SHP77 (cell line): ENCODE results near the gene CYP4F3.
"Not testable (repeated sequence)": the region's sequence is repeated elsewhere in the genome, so short reads cannot be mapped to it uniquely, and the experiment has no call there.

ENCODE experiments used
- DNase-seq, 2 experiments: peaks; one replicate each; lab custom pipeline; 2025; lab: John Stamatoyannopoulos, UW

The CYP4F3 gene

DNA sequence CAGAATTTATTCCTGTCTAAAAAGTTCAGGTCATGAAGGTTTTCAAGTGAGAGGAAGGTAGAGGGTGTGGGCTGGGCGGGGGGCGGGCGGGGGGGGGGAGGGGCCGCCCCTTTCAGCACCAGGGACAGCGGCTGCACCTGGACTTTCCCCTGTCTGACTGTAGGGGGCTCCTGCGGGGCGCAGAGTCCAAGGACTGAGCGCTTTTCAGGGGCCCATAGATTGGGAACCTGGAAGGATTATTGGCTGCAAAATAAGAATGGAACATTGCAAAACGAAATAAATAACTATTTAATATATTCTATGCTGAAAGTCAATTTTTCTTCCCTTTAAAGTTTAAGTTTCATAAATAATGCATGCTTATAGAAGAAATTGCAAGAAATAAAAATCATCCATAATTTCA is 8.9 kb upstream of the CYP4F3 start:
- DNase-seq, result peak; percentile 20 to 25

DNA sequence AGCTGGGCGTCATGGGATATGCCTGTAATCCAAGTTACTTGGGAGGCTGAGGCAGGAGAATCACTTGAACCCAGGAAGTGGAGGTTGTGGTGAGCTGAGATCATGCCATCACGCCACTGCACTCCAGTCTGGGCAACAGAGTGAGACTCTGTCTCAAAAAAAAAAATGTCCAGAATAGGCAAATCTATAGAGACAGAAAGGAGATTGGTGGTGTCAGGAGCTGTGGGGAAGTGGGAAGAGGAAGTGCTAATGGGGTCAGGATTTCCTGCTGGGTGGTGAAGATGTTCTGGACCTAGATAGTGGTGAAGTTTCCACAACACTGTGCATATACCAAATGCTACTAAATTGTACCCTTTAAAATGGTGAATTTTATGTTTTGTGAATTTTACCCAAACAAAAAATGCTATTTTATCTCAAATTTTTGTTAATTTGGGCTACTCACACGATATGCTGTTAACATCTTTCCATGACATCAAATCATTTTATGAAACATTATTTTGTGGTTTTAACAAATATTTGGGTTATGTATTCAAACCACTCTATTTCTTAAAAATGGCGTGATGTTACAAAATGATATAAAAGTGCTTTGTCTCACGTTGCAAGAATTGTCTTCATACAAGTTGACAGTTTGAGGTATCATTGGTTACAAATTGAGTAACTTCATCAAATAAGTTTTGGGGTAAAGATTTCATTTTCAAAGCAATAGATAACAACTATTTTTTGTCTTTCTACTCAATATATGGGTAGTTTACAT is 7.4 kb upstream of the CYP4F3 start:
- no peak for DNase-seq

DNA sequence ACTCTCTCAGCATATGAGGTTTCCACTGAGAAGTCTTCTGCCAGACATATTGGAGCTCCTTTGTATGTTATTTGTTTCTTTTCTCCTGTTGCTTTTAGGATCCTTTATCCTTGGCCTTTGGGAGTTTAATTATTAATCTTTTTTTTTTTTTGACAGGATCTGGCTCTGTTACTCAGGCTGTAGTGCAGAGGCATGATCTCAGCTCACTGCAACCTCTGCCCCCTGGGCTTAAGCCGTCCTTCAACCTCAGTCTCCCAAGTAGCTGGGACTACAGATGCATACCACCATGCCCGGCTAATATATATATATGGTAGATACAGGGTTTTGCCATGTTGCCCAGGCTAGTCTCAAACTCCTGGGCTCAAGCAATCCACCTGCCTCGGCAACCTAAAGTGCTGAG is 6.6 kb upstream of the CYP4F3 start:
- no peak for DNase-seq

DNA sequence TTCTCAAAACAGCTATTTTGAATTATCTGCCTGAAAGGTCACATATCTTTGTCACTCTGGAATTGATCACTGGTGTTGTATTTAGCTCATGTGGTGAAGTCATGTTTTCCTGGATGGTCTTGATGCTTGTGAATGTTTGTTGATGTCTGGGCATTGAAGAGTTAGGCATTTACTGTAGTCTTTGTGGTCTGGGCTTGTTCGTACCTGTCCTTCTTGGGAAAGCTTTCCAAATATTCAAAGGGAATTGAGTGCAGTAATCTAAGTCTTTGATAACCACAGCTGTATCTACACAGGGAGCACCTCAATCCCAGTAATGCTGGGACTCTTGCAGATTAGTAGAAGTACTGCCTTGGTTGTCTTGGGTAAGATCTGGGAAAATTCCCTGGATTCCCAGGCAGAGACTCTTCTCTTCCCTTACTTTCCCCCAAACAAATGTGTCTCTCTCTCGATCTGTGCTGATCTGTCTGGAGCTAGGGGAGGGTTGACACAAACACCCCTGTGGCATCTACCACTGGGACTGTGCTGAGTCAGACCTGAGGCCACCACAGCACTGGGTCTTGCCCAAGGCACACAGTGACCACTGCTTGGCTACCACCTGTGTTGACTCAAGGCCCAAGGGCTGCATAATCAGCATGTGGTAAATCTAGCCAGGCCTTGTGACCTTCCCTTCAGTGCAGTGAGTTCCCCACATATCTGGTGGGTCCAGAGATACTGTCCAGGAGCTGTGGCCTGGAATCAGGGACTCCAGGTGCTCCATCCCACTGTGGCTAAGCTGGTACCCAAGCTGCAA is 5.5 kb upstream of the CYP4F3 start:
- DNase-seq, result no peak

DNA sequence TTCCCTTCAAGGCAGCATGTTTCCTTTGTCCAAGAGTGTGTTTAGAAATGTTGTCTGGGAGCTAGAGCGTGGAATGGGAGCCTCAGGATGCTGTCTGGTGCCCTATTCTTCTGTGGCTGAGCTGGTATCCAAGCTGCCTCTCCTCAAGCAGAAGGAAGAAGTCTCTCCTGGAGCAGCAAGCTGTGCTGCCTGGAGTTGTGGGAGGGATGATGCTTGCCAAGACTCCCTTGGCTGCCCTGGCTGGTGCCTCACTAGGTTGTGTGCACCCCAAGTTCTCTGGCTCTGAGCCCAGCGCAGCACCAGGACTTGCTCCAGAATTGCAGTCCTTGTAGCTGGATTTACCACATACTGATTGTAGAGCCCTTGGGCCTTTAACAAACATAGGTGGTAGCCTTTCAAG is 4.7 kb upstream of the CYP4F3 start:
- no peak for DNase-seq

DNA sequence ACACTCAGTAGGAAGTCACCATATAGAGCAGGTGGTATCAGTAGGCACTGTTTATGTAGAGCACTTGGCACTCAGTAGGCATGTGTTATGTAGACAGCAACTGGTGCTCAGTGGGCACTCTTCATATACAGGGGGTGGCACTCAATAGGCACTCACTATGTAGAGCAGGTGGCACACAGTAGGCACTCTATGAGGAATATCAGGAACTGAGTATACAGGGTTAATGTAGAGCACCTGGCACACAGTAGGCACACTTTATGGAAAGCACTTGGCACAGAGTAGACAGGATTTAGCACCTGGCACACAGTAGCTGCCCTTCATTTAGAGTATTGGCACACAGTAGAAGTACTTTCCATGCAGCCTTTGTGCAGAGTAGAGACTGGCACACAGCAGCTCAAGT is 1.1 kb upstream of the CYP4F3 start:
- no peak for DNase-seq

DNA sequence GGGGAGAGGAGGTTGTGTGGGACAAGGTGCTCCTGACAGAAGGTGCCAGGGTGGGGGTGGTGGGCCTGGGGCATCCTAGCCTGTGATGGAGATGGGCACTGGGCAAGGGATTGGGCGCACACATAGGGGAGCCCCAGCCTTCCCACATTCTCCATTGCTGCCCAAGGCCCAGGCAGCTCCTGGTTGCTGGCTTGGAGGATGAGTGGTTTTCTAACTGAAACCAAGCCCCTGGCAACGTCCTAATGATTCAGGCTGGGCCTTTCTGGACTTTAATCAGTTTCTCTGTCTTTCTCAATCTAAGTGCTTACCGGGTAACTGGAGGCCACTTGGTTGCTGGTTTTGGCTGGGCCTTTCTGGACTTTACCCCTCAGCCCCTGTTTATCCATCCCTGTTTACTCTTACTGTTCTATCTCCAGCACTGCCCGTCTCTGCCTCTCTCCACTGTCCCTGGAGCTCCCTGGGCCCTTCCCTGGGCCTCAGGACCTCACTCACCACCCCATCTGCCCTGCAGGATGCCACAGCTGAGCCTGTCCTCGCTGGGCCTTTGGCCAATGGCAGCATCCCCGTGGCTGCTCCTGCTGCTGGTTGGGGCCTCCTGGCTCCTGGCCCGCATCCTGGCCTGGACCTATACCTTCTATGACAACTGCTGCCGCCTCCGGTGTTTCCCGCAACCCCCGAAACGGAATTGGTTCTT is 354 bp downstream of the CYP4F3 start:
- DNase-seq, result no peak

DNA sequence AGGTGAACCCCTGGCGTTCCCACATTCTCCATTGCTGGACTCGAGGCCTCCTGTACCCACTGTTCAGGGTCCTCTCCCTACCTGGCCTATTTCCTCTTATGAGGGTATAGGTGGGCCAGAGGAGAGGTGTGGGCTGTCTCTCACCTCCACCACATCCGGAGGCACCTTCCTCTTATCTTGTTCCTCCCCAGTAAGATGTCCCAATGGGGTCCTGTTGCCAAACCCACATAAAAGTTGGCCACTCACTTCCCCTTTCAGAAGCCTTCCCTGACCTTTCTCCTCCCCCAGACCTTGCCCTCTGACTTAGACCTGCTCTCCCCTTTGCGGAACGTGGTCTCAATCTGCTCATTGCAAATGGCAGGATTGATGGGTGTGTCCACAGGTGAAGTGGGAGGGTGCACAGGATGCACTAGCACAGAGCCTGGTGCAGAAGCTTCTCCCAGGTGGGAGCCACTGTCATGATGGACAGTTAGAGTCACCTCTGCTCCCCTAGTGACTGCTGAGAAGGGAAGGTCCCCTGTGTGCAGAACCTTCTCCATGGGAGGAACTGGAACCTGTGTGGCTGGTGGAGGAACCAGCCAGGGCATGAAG is 1.3 kb downstream of the CYP4F3 start:
- no peak for DNase-seq

DNA sequence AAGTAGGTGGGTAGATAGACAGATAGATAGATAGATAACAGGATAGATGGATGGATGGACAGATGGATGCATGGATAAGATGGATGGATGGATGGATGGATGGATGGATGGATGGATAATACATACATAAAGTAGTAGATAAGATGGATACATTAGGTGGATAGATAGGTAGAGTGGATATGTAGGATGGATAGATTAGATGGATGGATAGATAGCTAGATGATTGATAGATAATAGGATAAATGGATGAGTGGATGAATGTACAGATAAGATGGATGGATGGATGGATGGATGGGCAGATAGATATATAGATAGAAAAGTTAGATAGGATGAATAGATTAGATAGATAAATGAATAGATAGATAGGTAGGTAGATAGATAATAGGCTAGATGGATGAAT is 2.1 kb downstream of the CYP4F3 start:
- DNase-seq, result no peak

DNA sequence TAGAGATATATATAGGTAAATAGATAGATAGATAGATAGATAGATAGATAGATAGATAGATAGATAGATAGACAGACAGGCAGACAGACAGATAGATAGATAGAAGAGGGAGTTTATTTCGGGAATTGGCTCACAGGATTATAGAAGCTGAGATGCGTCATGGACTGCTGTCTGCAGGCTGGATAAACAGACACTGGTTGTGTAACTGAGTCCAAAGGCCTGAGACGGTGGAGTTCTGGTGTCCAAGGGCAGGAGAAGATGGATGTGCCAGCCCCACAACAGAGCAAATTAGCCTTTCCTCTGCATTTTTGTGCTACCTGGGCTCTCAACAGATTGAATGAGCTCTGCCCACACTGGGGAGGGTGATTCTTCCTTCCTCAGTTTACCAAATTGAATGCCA is 2.7 kb downstream of the CYP4F3 start:
- no peak for DNase-seq

DNA sequence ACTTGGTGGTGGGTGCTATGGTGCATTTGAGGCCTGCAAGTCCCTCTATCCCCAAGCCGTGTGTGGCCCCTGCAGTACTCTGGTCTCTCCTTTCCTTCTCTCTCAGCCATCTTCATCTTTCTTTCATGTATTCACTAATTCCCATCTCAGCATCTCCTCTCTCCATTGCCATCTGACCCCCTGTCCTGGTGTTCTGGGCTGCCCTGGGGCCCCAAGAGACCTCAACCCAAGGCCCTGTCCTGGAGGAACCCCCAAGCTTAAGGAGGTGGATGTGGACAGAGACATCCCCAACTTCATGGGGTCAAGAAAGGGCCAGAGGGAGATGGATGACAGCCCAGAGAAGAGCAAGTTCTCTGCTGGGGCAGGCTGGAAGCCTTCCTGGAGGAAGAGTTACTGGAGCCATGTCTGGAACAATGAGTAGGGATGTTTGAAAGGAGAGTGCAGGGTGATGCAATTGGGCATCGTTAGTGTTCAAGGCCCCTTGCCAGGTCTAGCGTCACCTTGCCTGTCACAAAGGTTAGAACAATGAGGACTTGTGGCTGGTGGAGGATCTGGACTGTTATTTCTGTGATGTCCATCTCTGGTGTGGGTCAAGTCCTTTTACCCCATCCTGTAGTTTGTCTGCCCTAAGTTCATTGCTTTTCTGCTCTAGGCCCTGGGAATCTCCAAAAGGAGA is 3.5 kb downstream of the CYP4F3 start:
- no peak for DNase-seq

DNA sequence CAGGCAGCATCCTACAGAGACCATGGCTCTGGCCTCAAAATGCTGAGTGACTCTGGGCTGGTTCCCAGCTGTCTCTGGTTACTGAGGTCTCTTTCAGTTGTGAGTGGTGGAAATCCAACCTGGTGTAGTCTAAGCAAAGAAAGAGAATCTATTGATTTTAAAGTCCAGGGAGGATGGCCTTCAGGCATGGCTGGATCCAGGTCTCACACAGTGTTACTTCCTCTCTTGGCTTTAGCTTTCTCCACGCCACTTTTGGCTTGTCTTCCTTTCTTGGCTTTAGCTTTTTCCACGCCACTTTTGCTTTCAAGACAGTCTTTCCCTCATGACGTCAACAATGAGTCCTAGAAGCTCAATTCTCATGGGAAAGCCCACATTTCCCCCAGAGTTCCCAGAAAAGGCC is 4.1 kb downstream of the CYP4F3 start:
- no peak for DNase-seq

DNA sequence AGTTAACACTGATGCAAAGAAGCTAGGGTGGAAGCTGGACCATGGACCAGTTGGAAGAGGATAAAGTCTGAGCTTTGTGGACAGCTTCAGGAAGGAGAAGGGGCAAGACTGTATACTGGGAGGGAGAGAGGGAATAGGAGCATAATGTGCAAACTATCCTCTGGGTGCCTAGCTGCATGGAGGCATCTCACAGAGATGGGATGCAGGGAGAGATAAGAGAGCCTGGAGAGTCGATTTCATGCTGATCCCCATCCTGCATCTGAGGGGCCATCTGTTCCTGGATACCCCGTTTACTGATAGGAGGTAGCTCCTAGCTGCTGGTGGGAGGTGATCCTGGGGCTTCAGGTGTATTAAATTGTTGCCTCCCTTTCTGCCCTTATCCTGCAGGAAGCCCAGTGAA is 8.8 kb downstream of the CYP4F3 start:
- no peak for DNase-seq

DNA sequence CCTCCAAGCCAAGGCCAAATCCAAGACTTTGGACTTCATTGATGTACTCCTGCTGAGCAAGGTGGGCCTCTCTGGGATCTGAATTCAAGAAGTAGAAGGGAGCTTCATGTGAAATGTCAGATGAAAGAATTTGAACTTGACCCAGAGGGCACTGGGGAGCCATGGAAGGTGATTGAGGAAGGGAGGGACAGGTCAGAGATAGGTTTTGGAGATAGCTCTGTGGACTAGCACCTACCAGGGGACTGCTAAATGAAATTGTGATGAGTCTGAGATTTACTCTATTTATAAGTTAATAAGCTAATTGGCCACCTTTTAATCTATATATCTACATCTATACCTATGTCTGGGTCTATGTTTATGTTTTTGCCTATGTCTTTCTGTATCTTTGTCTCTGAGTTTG is 9.4 kb downstream of the CYP4F3 start:
- not testable (repeated sequence) for DNase-seq

DNA sequence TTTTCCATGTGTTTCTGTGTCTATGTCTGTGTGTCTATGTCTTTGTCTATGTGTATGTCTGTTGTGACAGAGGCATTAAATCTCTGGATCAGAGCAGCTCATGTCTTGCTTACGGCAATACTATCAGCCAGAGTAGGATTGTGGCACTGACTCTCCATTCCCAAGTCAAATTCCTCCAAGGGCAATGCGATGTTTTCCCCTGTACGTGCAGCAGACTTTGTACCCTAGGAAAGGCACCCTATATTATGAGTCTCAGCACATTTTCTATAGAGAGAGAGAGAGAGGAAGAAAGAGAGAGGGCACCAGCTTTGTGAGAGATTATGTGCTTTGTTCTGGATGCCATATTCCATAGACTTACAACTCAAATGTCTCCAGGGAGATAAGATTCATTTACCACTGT is 11.1 kb downstream of the CYP4F3 start:
- no peak for DNase-seq

DNA sequence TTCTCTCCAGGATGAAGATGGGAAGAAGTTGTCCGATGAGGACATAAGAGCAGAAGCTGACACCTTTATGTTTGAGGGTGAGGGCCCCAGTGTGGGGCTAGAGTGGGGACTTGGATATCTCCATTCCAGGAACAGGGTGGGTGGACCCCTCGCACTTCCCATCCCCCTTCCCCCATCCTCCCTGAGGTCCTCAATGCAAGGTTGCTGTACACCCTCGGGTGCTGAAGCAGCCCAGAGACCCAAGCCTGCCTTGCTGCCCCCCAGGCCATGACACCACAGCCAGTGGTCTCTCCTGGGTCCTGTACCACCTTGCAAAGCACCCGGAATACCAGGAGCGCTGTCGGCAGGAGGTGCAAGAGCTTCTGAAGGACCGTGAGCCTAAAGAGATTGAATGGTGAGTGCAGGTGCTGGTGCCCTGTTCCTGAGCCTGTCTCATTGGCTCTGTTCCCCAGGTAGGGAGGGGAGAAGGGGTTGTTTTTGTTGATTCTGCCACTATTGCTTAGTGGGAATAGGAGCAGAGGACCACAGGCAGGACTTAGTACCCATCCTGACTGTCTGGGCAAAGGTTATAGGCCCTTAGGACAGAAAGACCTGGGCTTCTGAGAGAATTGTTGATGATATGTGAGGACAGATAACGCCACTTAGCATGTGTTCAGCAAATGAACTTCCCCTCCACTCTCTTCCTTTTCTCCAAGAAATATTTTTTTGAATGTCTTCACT is 12.0 kb downstream of the CYP4F3 start:
- DNase-seq, result no peak

DNA sequence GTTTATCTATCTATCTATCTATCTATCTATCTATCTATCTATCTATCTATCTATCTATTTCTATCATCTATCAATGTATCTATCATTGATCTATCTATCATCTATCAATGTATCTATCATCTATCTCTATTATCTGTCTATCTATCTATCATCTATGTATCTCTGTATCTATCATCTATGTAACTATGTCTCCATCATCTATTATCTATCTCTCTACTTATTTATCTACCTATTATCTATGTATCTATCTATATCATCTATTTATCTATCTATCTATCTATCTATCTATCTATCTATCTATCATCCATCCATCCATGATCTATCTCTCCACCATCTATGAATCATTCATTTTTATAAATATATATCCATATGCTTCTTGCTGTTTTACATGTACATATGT is 15.8 kb downstream of the CYP4F3 start:
- no peak for DNase-seq

DNA sequence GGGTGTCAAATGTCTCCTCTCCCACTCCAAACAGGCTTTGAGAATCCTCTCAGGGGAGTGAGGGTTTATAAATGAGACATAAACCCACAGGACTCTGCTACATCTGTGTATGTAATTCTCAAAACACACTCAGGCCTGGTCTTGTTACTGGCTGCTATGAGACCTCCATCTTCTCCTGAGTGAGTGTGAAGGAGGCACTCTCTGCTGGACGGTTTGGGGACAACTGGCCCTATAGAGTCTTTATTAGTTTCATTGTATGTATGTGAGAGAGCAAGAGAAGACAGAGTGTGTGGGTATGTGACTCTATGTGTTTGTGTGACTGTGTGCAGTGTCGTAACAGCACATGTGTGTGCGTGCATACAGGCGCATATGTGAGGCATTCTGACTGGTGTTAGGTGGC is 22.6 kb downstream of the CYP4F3 start:
- no peak for DNase-seq

DNA sequence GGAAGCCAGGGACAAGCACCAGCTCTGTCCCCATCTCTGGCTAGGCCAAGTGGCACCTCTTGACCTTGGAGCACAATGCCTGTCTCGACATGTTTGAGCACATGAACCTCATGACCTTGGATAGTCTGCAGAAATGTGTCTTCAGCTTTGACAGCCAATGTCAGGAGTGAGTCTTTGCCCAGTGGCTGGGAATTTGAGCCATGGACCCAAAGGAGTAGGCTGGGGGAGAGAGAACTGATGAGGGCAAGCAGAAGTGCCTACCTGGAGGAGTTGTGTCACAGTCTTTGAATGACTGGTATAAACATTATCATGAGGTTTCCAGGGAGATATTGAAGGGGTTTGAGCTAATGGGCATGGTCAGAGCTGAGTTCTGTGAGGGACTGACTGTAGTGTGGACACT is 25.5 kb downstream of the CYP4F3 start:
- DNase-seq, result no peak

DNA sequence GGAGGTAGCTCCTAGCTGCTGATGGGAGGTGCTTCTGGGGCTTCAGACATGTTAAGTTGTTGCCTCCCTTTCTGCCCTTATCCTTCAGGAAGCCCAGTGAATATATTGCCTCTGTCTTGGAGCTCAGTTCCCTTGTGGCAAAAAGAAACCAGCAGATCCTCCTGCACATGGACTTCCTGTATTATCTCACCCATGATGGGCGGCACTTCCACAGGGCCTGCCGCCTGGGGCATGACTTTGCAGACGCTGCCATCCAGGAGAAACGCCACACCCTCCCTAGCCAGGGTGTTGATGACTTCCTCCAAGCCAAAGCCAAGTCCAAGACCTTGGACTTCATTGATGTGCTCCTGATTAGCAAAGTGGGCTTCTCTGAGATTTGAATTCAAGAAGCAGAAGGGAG is 26.2 kb downstream of the CYP4F3 start:
- no peak for DNase-seq

DNA sequence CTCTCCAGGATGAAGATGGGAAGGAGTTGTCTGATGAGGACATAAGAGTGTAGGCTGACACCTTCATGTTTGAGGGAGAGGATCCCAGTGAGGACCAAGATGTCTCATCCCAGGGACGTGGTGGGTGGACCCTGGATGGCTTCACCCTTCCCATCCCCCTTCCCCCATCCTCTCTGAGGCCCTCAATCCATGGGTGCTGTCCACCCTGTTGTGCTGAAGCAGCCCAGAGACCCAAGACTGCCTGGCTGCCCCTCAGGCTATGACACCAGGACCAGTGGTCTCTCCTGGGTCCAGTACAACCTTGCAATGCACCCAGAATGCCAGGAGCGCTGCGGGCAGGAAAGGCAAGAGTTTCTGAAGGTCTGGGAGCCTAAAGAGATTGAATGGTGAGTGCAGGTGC is 28.7 kb downstream of the CYP4F3 start:
- no peak for DNase-seq

DNA sequence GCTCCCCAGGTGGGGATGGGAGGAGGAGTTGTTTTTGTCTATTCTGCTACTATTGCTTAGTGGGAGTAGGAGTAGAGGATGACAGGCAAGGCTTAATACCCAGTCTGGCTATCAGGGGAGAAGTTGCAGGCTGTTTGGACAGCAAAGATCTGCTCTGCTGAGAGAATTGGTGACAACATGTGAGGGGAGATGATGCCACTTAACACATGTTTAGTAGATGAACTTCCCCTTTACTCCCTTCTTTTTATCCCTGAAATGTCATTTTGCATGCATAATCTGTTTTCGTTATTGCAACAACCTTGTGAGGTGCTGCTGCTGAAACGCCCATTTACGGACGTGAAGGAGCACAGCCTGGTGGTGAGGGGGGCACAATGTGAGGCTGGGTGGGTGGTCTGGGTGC is 29.2 kb downstream of the CYP4F3 start:
- DNase-seq, result no peak
